K562 (cell line): Measurements from ENCODE around the gene FZD10. TPM values are rescaled to one million over a fixed set of nuclear protein-coding genes. Genes with fewer than 3 reads are reported as not detected.

Experiments
- ATAC-seq: fragments of 200-7000 bp; cut with Tn5 transposase; 3 replicates; pipeline ENCODE4 v1.9.1; 2020; ENCODE audit warnings: moderate library complexity
- BruUV-seq: library from RNA; stranded (reverse); fragments of 400-500 nt; replicated peaks from 2 replicates; lab custom pipeline; 2021; lab: Mats Ljungman, UMichigan
- CTCF ChIA-PET: fragments of 300-600 bp; formaldehyde crosslinking; extraction: SDS; loops from one replicate; lab custom pipeline; 2021; ENCODE audit warnings: low intra/inter-chr PET ratio; lab: Yijun Ruan, JAX
- POLR2A ChIA-PET: fragments of 300-600, 350-650 bp; sonication (Branson Sonifier 250); formaldehyde crosslinking; extraction: SDS; loops from one replicate; lab custom pipeline; 2021; ENCODE audit warnings: antibody characterized with exemption, inconsistent platforms; lab: Yijun Ruan, JAX
- DNase-seq, 4 experiments: peaks; one replicate each; pipeline versions ENCODE4 v3.0.0 to v3.0.0-alpha.2; 2011 to 2018; ENCODE audit warnings: low spot score in 3 of 4, mixed read lengths in 3 of 4; ENCODE audit errors: extremely low read depth in 1 of 4
- FAIRE-seq: peaks from 2 replicates; lab custom pipeline; 2011; peaks lifted over from hg19 to GRCh38; lab: Jason Lieb, UNC
- H2AFZ ChIP-seq: 2 replicates; pipeline ENCODE4 v1.6.0; 2011; ENCODE audit warnings: low read depth, low read length, control low read depth, inconsistent platforms
- H3K27ac ChIP-seq: fragments of 200-600 bp; 3 replicates; pipeline ENCODE4 v1.8.0; 2011; ENCODE audit warnings: low read depth, mild to moderate bottlenecking, control low read depth, inconsistent platforms, low read length, moderate library complexity, mixed read lengths; ENCODE audit errors: extremely low read depth
- H3K27me3 ChIP-seq, 2 experiments: fragments of 300-600 bp in 1 of 2; 2 replicates in 1 of 2; 3 replicates in 1 of 2; pipeline versions ENCODE4 v1.6.0 to v1.8.0; 2011; ENCODE audit warnings: inconsistent platforms in 2 of 2, low read length in 2 of 2, mild to moderate bottlenecking in 1 of 2, mixed read lengths in 1 of 2, moderate library complexity in 1 of 2; ENCODE audit not compliant: control insufficient read depth in 2 of 2, insufficient read depth in 2 of 2
- H3K36me3 ChIP-seq: fragments of 300-600 bp; 3 replicates; pipeline ENCODE4 v1.8.0; 2011; ENCODE audit warnings: mild to moderate bottlenecking, low read length, inconsistent platforms; ENCODE audit not compliant: control insufficient read depth, insufficient read depth
- H3K4me1 ChIP-seq, 2 experiments: fragments of 200-600 bp in 1 of 2; replicated peaks in 1 of 2; 2 replicates in 1 of 2; 3 replicates in 1 of 2; pipeline versions ENCODE4 v1.5.1 to v1.8.0; 2011; ENCODE audit warnings: inconsistent platforms in 2 of 2, low read length in 2 of 2, mild to moderate bottlenecking in 1 of 2, mixed read lengths in 1 of 2, moderate library complexity in 1 of 2; ENCODE audit not compliant: control insufficient read depth in 2 of 2, insufficient read depth in 2 of 2
- H3K4me2 ChIP-seq: 2 replicates; pipeline ENCODE4 v1.6.1; 2011; ENCODE audit warnings: low read length, control low read depth, inconsistent platforms, mixed read lengths; ENCODE audit not compliant: insufficient read depth
- H3K4me3 ChIP-seq: fragments of 200-600 bp; sonication (generic), shearing (Covaris generic); 2 replicates; pipeline ENCODE4 v1.5.1; 2016; ENCODE audit warnings: control low read depth, inconsistent platforms
- H3K79me2 ChIP-seq: fragments of 200-600 bp; 3 replicates; pipeline ENCODE4 v1.8.0; 2011; ENCODE audit warnings: low read length, inconsistent platforms; ENCODE audit not compliant: control insufficient read depth, insufficient read depth
- H3K9ac ChIP-seq, 2 experiments: 2 replicates each; pipeline versions ENCODE4 v1.6.0 to v1.6.1; 2011; ENCODE audit warnings: low read depth in 2 of 2, low read length in 2 of 2, control low read depth in 1 of 2, inconsistent platforms in 1 of 2, mild to moderate bottlenecking in 1 of 2, mixed read lengths in 1 of 2; ENCODE audit not compliant: insufficient read depth in 1 of 2
- H3K9me1 ChIP-seq: one replicate; pipeline ENCODE4 v1.6.0; 2011; ENCODE audit warnings: inconsistent platforms, mild to moderate bottlenecking, low read length, moderate library complexity; ENCODE audit not compliant: control insufficient read depth, insufficient read depth
- H3K9me3 ChIP-seq: replicated peaks from 2 replicates; pipeline ENCODE4 v1.5.1; 2011; ENCODE audit warnings: low read depth, low read length, inconsistent platforms; ENCODE audit not compliant: control insufficient read depth, insufficient read depth
- H4K20me1 ChIP-seq: replicated peaks from 2 replicates; pipeline ENCODE4 v1.6.1; 2011; ENCODE audit warnings: low read length, inconsistent platforms, mixed read lengths; ENCODE audit not compliant: control insufficient read depth, insufficient read depth
- SREBF2 ChIP-seq: sonication (generic); formaldehyde crosslinking; IDR thresholded peaks from 2 replicates; pipeline ENCODE4 v1.4.0; 2020; ENCODE audit warnings: mild to moderate bottlenecking, missing genetic modification reagents
- TRIM24 ChIP-seq, 2 experiments: fragments of 450-650 bp; IDR thresholded peaks; 2 replicates each; pipeline ENCODE4 v1.6.1; 2016
- ZNF561 ChIP-seq: fragments of 450-650 bp; formaldehyde crosslinking; conservative IDR thresholded peaks from 2 replicates; pipeline ENCODE4 v1.4.0; 2020; ENCODE audit warnings: mild to moderate bottlenecking, moderate library complexity
- WGBS: fragments of 100-300 bp; shearing (Covaris generic); methylation state at CpG from one replicate; pipeline ENCODE4 v1.1.6; 2016; ENCODE audit warnings: low coverage, mixed read lengths; ENCODE audit not compliant: insufficient coverage; ENCODE audit errors: missing lambda C conversion rate; 5-methylcytosine and 5-hydroxymethylcytosine counted together
- in situ Hi-C: fragments of 300-500 bp; cut with MboI; formaldehyde crosslinking; loops from 4 replicates; pipeline ENCODE4 v1.15.0; 2018; ENCODE audit warnings: inconsistent platforms, mixed read lengths
- intact Hi-C: fragments of 100-400 bp; cut with micrococcal nuclease; formaldehyde crosslinking; loops from 2 replicates; pipeline ENCODE4 v1.14.2; 2022
- polyA plus RNA-seq, 8 experiments: library from polyadenylated mRNA; depleted of rRNA in 4 of 8; stranded (reverse) in 5 of 8; unstranded in 3 of 8; fragments of >200 nt; fragmentation: Nextera tagmentation in 2 of 8; fragmentation: Illumina TruSeq in 1 of 8; extraction: Ambion mirVana in 2 of 8; extraction: Trizol in 1 of 8; gene quantifications; 2 replicates each; pipeline versions ENCODE4 v1.2.1 to v1.2.3, GENCODE V29; 2011 to 2014; ENCODE audit warnings: inconsistent platforms in 1 of 8, missing spikeins in 1 of 8
- total RNA-seq, 7 experiments: library from RNA; depleted of rRNA in 6 of 7; stranded (reverse); fragments of >200 nt in 6 of 7; fragmentation: Illumina TruSeq in 2 of 7; extraction: Trizol in 2 of 7; gene quantifications; 2 replicates each; pipeline versions ENCODE4 v1.2.1 to v1.2.3, GENCODE V29; 2011 to 2021; ENCODE audit warnings: low replicate concordance in 1 of 7
- TF ChIP-seq, protein P1 (sequence below): sonication (generic); formaldehyde crosslinking; IDR thresholded peaks from 2 replicates; pipeline ENCODE4 v1.8.0; 2022; ENCODE audit warnings: missing genetic modification reagents, mild to moderate bottlenecking, borderline replicate concordance
- TF ChIP-seq, protein P2 (sequence below): fragments of 450-650 bp; formaldehyde crosslinking; IDR thresholded peaks from 2 replicates; pipeline ENCODE4 v1.4.0; 2022; ENCODE audit warnings: mild to moderate bottlenecking, moderate library complexity
- TF ChIP-seq, protein P3 (sequence below): IDR thresholded peaks from 2 replicates; pipeline ENCODE4 v1.6.1; 2011; ENCODE audit not compliant: insufficient read length; ENCODE audit errors: extremely low read depth

The FZD10 gene
- total and polyA plus RNA-seq, 9 of the 15 experiments (the other 6 are each of a cell fraction or from before 2014, with no cell fraction given): not detected

DNA sequence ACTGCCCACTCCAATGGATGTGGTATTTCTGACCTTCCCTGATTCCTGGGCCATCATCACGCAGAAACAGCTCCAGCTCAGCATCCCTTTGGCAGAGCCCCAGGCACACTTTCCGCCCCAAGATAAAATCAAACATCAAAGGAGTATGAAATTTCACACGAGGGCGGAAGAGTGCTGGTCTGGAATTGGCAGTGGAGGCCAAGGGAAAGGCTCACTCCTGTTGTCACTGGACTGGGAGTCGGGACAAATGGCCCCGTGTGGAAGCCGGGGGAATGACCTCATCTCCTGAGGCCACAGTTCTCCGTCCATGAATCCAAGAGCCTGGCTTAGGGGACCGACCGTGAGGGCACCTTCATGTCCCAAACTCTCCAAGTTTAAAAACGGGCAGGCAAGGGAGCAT lies 40.9 kb downstream of the FZD10 start:
- Histone ChIP-seq H3K79me2 (no peaks in the 10 kb centered on the region), H3K4me3 (no peak overlapping the region), H3K9ac (no peak overlapping the region), H2AFZ (no peak overlapping the region), H3K36me3 (no peaks in the 10 kb centered on the region), H3K4me2 (no peak overlapping the region), H4K20me1 (no peaks in the 10 kb centered on the region), H3K27me3 (peaks cover 3 to 40% of the 10 kb centered on the region in 2 experiments; a peak in 3 of 5 replicates), H3K4me1 (no peaks in the 10 kb centered on the region), H3K9me3 (no peaks in the 10 kb centered on the region), H3K9me1 (no peaks in the 10 kb centered on the region), H3K27ac (no peak overlapping the region)
- no peak for ATAC-seq
- no peak for DNase-seq
- FAIRE-seq: no peak
- intact Hi-C loops: no loop called here
- ChIA-PET CTCF (no interaction called here), POLR2A (no interaction called here)
- 2% methylated on average over 10 of the region's 11 CpGs for WGBS
- TF ChIP-seq, protein P1, sequence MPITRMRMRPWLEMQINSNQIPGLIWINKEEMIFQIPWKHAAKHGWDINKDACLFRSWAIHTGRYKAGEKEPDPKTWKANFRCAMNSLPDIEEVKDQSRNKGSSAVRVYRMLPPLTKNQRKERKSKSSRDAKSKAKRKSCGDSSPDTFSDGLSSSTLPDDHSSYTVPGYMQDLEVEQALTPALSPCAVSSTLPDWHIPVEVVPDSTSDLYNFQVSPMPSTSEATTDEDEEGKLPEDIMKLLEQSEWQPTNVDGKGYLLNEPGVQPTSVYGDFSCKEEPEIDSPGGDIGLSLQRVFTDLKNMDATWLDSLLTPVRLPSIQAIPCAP (CRISPR knock-in tag): no peak
- TF ChIP-seq, protein P2, sequence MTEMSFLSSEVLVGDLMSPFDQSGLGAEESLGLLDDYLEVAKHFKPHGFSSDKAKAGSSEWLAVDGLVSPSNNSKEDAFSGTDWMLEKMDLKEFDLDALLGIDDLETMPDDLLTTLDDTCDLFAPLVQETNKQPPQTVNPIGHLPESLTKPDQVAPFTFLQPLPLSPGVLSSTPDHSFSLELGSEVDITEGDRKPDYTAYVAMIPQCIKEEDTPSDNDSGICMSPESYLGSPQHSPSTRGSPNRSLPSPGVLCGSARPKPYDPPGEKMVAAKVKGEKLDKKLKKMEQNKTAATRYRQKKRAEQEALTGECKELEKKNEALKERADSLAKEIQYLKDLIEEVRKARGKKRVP (CRISPR knock-in tag): no peak
- TF ChIP-seq SREBF2 (CRISPR knock-in tag): no peak
- TF ChIP-seq ZNF561 (CRISPR knock-in tag): no peak
- TF ChIP-seq TRIM24 (IDR thresholded peaks at IDR 0.05): no peak
- TF ChIP-seq, protein P3, sequence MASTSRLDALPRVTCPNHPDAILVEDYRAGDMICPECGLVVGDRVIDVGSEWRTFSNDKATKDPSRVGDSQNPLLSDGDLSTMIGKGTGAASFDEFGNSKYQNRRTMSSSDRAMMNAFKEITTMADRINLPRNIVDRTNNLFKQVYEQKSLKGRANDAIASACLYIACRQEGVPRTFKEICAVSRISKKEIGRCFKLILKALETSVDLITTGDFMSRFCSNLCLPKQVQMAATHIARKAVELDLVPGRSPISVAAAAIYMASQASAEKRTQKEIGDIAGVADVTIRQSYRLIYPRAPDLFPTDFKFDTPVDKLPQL: no peak
- no TSS peak for BruUV-seq
- in situ Hi-C loops: no loop called here
